ENCODE measurements around the gene PALB2.
A peak's percentile ranks its signal among the peaks of the same experiment; 100 is the strongest.

PALB2 gene

DNA sequence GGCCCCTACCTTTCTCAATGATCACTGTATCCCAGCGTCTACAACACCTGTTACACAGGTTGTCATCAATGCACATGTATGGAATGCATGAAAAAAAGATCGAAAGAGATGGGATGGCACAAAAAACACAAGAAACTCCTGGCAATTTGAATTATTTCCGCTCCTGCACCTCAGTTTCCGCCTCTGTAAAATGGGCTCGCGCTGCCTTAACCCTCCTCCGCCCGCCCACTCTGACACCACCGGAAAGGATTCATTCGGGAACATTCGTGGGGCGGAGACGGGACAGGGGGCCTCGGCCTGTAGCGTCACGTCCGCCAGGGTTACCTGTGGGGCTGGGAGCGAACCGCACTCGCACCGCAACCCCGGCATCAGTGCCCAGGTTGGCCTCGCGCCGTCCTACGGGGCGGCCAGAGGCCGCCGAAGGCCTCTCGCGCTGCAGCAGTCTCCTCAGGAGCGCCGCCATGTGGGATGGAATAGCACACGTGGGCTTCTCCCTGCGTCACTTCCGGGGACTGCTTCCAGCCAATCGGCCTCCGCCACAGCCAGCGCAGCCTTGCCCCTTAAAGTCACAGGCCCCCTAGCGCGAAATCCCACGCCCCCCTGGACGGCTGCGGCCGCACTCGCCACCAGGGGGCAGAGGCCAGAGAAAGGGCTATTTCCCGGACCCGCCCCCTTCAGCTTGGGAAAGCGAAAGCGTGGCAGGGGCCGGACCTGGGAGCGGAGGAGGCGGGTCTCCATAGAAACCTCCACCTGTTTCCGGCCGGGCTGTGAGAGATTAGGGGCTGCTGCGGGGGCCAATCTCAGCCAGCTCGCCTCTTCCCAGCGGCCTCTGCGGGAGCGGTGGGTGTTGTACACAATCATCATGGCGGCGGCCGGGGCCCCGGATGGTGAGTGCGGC is 84.0 kb downstream of the PALB2 start, which contains the start of the genes EARS2 and UBFD1:
Gene EARS2, minus strand, starts transcription at position 470 of the 898 bp plus-strand sequence. Its CDS starts 7 bp downstream, at position 463.
Gene UBFD1, plus strand, starts transcription at position 847 of the 898 bp plus-strand sequence. Its CDS starts 16 bp downstream, at position 863.
- peak; percentile 87 to 91 for DNase-seq (ENCODE audit: low read depth in 2 of 2, low spot score in 1 of 2)

DNA sequence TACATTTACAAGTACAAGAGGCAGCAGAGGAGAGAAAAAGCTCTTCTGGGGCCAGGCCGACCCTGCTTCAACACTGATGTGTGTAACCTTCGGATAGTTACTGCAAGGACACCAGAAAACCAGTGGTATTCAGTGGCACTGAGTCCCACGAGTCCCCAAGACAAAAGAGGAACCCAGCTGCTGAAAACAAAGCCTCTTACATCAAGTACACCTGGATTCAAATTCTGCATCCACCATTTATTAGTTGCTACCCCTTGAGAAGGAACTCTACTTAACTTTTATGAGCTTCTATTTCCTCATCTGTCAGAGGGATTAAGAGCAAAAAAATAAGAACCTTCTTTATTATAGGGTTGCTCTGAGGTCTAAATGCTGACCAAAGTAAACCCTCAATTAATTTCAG is 86.6 kb downstream of the PALB2 start:
- no peak for DNase-seq (ENCODE audit: low read depth in 2 of 2, low spot score in 1 of 2)

Measured in stimulated activated CD8-positive, alpha-beta memory T cell treated with anti-CD3 and anti-CD28 coated beads, Interleukin-4, amount 100 ng/mL, for 1 hour (primary cell).